SK-N-MC (cell line): ENCODE results near the gene GNAQ.
"Not testable (repeated sequence)": the region's sequence is repeated elsewhere in the genome, so short reads cannot be mapped to it uniquely, and the experiment has no call there.

ENCODE experiments used
- DNase-seq: peaks from one replicate; pipeline ENCODE4 v3.0.0-alpha.2; 2011; ENCODE audit warnings: low read depth, low spot score
- H3K27ac ChIP-seq: fragments of 200-600 bp; sonication (generic); 2 replicates; pipeline ENCODE4 v1.5.1; 2016; ENCODE audit warnings: mixed run types
- H3K36me3 ChIP-seq: fragments of 200-600 bp; sonication (generic); 2 replicates; pipeline ENCODE4 v1.6.1; 2017; ENCODE audit warnings: antibody characterized with exemption, low read length, mixed read lengths; ENCODE audit not compliant: insufficient read depth
- H3K4me3 ChIP-seq: fragments of 200-600 bp; sonication (generic); 2 replicates; pipeline ENCODE4 v1.5.1; 2016
- H3K9ac ChIP-seq: fragments of 200-600 bp; sonication (generic); 2 replicates; pipeline ENCODE4 v1.8.0; 2017; ENCODE audit warnings: mixed run types, mixed read lengths; ENCODE audit not compliant: insufficient read length
- H3K9me3 ChIP-seq: fragments of 200-600 bp; sonication (generic); 2 replicates; pipeline ENCODE4 v1.6.1; 2017; ENCODE audit warnings: low read depth, mild to moderate bottlenecking, antibody characterized with exemption, low read length, moderate library complexity, mixed read lengths
- EZH2 ChIP-seq: fragments of 200-600 bp; sonication (generic); IDR thresholded peaks from one replicate; pipeline ENCODE4 v1.6.1; 2017; ENCODE audit warnings: antibody characterized with exemption
- FOXP2 ChIP-seq: optimal IDR thresholded peaks from 2 replicates; pipeline ENCODE3; 2011; ENCODE audit warnings: mild to moderate bottlenecking, moderate library complexity; ENCODE audit not compliant: insufficient read depth; ENCODE audit errors: extremely low read length, control extremely low read depth
- POLR2AphosphoS5 ChIP-seq: IDR thresholded peaks from 2 replicates; pipeline ENCODE4 v1.6.1; 2012; ENCODE audit warnings: mild to moderate bottlenecking, low read depth, low read length, borderline replicate concordance

The GNAQ gene

DNA sequence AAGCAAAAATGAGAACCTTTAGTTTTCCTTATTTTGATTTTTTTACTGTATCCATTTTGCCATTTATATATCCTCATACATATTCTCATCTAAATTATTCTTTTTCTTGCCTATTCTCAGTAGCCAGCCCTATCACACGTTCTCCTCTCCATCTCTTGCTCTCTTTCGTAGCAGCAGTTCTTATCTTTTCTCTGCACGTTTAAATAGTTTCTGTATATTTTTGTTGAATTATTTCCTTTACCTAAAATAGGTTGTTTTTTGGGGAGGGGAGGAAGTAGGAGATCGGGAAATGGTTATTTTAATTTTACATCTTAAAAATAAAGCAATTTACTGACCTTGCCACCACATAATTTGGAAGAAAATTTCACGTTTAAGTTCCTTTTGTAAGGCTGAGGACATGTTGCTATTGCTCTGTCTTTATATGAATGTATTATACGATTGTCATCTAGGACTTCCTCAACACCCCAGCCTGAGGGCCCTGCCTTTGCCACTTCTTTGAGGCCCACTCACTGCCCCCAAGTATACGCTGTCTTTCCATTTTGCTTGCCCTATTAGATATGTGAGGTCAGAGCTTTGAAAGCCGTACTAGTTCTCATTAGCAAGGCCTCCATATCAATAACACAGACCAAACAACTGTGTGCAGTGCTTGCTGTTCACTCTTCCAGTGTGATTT lies 140.3 kb downstream of the GNAQ start:
- no peak for TF ChIP-seq FOXP2
- TF ChIP-seq POLR2AphosphoS5 = no peak
- no peak for TF ChIP-seq EZH2
- Histone ChIP-seq H3K9ac (no peak overlapping the region), H3K9me3 (no peaks in the 10 kb centered on the region), H3K36me3 (no peaks in the 10 kb centered on the region), H3K4me3 (peak overlapping the region; percentile 28; the same call in 1 of the 2 replicates), H3K27ac (peak overlapping the region; percentile 86)
- DNase-seq = no peak

DNA sequence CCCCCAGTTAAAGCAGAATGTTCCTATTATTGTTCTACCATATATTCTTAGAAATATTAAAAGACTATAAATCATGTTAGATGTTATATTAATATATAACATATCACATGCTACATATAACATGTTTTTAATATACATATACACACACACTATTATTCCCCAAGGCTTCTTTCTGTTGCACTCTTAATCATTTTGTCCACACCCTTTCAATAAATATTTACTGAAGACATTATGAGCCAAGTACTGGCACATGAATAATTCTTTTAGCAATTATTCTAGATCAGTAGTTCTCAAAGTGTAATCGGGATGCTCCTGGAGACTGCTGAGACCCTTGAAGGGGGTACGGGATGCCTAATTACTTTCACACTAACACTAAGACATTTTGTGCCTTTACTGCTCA lies 143.9 kb downstream of the GNAQ start:
- TF ChIP-seq EZH2 (no peak), FOXP2 (no peak), POLR2AphosphoS5 (no peak)
- DNase-seq = no peak
- H3K27ac ChIP-seq = no peak overlapping the region

DNA sequence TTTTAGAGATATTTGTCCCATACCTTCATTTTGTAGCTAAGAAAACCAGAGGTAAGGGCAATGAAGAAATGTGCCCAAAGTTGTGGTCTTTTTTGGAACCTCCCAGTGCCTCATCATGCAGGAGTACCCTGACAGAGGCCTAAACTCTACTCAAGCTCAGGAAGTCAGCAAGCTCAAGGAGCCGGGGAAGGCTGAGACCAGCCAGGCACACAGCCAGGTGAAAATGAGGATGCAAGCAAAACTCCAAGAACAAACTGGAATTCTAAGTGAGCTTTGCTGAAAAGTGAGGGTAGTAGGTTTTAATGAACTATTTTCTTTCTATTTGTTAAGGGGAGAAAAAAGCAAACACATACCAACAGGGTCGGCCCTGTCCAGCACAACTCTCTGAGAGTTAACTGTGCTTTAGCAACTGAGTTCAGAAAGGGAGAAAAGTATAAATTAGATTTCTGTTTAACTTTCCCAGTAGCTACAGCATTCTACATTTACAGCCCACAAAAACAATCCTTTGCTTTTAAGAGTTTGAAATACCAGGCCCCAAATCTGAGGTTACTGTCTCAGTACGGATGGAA lies 146.4 kb downstream of the GNAQ start:
- no peaks in the 10 kb centered on the region for H3K9me3 ChIP-seq
- no peak for TF ChIP-seq FOXP2
- no peak for TF ChIP-seq POLR2AphosphoS5
- TF ChIP-seq EZH2 = no peak
- H3K4me3 ChIP-seq = no peak overlapping the region
- no peak overlapping the region for H3K27ac ChIP-seq
- no peak overlapping the region for H3K9ac ChIP-seq
- H3K36me3 ChIP-seq = no peaks in the 10 kb centered on the region; the same call in 1 of the 2 replicates
- DNase-seq = no peak

More for the DNA sequence above, 143.9 kb downstream of the GNAQ start:
- H3K36me3 ChIP-seq = no peaks in the 10 kb centered on the region; the same call in 1 of the 2 replicates
- no peak overlapping the region for H3K4me3 ChIP-seq
- H3K9me3 ChIP-seq = no peaks in the 10 kb centered on the region
- no peak overlapping the region for H3K9ac ChIP-seq

DNA sequence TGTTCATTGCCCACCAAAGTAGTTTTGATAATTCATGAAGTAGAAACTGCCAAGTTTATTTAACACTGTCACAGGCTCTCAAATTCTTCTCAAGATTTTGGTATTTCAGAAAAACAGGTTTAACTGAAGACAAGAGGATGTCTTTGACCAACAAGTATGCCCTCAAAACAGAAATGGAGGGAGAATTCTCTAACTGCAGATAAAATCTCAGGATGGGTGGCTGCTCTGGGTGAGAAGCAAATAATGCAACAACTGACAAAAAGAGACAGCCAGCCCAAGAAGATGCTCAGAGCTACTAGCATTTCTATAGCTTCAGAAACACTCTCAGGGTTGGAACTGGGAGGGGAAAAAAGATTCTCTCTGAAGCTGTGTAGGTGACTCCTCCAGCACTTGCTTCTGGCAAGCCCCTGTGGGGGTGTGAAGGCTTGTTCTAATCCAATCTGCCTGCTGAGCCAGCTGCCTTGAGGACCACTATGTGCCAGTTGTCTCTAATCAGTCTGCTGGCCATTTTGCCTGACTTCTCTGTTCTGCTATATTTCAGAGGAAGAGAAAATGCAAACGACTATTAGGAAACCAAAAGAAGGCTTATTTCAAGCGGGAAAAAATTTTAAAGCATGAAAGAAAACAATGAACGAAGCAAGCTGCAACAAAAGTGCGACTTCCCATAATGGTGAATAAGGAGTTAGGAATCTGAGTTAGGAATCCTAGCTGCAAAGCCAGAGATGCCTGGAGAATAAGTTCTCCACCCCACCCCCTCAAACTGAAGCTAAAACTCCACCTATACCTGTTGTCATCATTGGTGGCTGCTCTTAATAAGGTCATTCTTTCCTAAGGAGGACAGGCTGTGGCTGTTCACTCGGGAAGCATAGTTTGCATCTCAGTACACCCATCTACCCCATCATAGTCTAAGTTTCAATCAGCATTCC lies 147.5 kb downstream of the GNAQ start:
- no peak for DNase-seq
- no peak for TF ChIP-seq FOXP2
- no peak for TF ChIP-seq EZH2
- no peak for TF ChIP-seq POLR2AphosphoS5
- no peaks in the 10 kb centered on the region; the same call in 1 of the 2 replicates for H3K36me3 ChIP-seq
- no peaks in the 10 kb centered on the region for H3K9me3 ChIP-seq
- H3K27ac ChIP-seq = no peak overlapping the region
- H3K4me3 ChIP-seq = no peak overlapping the region
- H3K9ac ChIP-seq = no peak overlapping the region

DNA sequence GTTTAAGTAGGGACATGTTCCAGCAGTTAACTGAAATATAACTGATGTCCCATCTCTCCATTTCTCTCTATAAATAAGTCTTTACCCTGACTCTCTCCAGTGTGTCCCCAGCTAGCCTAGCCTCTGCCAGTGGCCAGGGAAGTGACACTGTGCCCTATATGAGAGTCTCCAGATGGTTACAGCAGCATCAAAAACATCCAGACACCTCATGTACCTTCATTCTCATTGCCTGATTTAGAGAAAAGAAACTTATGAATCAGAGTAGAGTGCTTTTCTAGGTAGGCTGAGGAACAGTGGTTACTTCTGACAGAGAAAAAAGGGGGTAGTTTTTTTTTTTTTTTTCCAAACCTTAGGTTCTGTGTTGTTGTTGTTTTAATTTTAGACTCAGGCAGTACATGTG lies 148.5 kb downstream of the GNAQ start:
- no peak overlapping the region for H3K4me3 ChIP-seq
- H3K9ac ChIP-seq = no peak overlapping the region
- no peak for DNase-seq
- no peaks in the 10 kb centered on the region; the same call in 1 of the 2 replicates for H3K36me3 ChIP-seq
- TF ChIP-seq EZH2 (no peak), FOXP2 (no peak), POLR2AphosphoS5 (no peak)
- no peak overlapping the region for H3K27ac ChIP-seq
- H3K9me3 ChIP-seq = no peaks in the 10 kb centered on the region

DNA sequence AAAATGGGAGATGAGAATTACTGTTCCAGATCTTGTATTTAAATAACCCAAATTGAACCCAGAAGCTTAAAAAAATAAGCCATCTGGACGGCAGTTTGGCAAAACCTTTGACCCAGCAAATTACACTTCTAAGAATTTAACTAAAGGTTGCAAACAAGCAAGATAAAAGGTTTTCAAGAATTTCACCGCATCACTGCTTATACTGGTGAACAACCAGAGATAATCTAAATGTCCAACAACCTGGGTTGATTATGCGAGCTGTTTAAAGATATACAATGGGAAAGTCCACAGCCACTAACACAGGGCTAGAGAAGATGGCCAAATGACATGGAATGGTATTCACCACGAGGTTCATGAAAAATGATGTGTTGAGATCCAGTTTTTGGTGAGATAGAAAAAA lies 149.3 kb downstream of the GNAQ start:
- Histone ChIP-seq H3K9me3 (no peaks in the 10 kb centered on the region), H3K36me3 (no peaks in the 10 kb centered on the region; the same call in 1 of the 2 replicates), H3K9ac (no peak overlapping the region), H3K4me3 (no peak overlapping the region), H3K27ac (no peak overlapping the region)
- no peak for DNase-seq
- TF ChIP-seq POLR2AphosphoS5 (no peak), FOXP2 (no peak), EZH2 (no peak)

DNA sequence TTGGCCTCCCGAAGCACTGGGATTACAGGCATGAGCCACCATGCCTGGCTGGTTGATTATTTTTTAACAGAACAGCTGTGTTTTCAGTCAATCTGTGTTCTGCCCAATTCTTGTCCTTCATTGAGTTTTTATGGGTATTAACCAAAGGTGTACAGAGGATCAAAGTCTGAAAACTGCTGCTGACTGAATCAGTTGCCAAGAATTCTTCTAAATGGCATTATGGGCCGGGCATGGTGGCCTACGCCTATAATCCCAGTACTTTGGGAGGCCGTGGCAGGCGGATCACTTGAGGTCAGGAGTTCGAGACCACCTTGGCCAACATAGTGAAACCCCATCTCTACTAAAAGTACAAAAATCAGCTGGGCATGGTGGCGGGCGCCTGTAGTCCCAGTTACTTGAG lies 150.0 kb downstream of the GNAQ start:
- H3K4me3 ChIP-seq, DNase-seq, H3K27ac ChIP-seq, H3K9me3 ChIP-seq, H3K36me3 ChIP-seq, H3K9ac ChIP-seq: not testable (repeated sequence)

DNA sequence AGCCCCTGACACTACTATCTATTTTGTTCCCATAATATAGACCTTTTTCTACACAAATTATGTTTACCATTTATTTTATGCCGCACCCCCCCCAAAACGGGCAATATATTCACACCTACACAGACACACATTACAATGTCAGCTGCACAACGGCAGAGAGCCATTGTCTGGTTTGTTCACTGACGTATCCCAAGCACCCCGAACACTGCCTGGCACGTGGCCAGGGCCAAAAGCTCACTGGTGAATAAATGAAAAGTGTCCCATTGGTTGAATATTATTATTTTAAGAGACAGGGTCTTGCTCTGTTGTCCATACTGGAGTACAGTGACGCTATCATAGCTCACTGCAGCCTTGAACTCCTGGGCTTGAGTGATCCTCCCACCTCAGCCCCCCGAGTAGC lies 150.5 kb downstream of the GNAQ start:
- Histone ChIP-seq H3K36me3 (no peaks in the 10 kb centered on the region; the same call in 1 of the 2 replicates), H3K4me3 (no peak overlapping the region), H3K27ac (no peak overlapping the region), H3K9ac (no peak overlapping the region), H3K9me3 (no peaks in the 10 kb centered on the region)
- no peak for TF ChIP-seq POLR2AphosphoS5
- no peak for TF ChIP-seq EZH2
- no peak for TF ChIP-seq FOXP2
- DNase-seq = no peak
